ENCODE measurements around the gene COMP.

COMP gene

GRCh38 chr19:18777301-18778075, 13.6 kb downstream of the COMP start:
- no peak overlapping the region for H3K27ac ChIP-seq
- H3K79me2 ChIP-seq, result no peaks in the 10 kb centered on the region
- no peak overlapping the region for H3K4me2 ChIP-seq (ENCODE audit: low read length)
- H3K4me3 ChIP-seq (ENCODE audit: low read depth, low read length), result no peak overlapping the region
- no peak overlapping the region for H2AFZ ChIP-seq
- H3K4me1 ChIP-seq, result no peaks in the 10 kb centered on the region
- H3K27me3 ChIP-seq (ENCODE audit: control insufficient read depth, insufficient read depth, low read length), result no peaks in the 10 kb centered on the region
- no peaks in the 10 kb centered on the region for H3K9me3 ChIP-seq (ENCODE audit: control insufficient read depth, low read length)
- TF ChIP-seq, protein P1, sequence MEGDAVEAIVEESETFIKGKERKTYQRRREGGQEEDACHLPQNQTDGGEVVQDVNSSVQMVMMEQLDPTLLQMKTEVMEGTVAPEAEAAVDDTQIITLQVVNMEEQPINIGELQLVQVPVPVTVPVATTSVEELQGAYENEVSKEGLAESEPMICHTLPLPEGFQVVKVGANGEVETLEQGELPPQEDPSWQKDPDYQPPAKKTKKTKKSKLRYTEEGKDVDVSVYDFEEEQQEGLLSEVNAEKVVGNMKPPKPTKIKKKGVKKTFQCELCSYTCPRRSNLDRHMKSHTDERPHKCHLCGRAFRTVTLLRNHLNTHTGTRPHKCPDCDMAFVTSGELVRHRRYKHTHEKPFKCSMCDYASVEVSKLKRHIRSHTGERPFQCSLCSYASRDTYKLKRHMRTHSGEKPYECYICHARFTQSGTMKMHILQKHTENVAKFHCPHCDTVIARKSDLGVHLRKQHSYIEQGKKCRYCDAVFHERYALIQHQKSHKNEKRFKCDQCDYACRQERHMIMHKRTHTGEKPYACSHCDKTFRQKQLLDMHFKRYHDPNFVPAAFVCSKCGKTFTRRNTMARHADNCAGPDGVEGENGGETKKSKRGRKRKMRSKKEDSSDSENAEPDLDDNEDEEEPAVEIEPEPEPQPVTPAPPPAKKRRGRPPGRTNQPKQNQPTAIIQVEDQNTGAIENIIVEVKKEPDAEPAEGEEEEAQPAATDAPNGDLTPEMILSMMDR (IDR thresholded peaks at IDR 0.05), result no peak
- H3K9ac ChIP-seq, result no peak overlapping the region
- no peaks in the 10 kb centered on the region for H3K36me3 ChIP-seq (ENCODE audit: control insufficient read depth, insufficient read depth, low read length)

- H3K4me1 ChIP-seq, result no peaks in the 10 kb centered on the region
- H3K36me3 ChIP-seq (ENCODE audit: control insufficient read depth, insufficient read depth, low read length), result no peaks in the 10 kb centered on the region
- H3K9ac ChIP-seq, result no peak overlapping the region
- H3K4me3 ChIP-seq (ENCODE audit: low read depth, low read length), result no peak overlapping the region
- no peaks in the 10 kb centered on the region for H3K27me3 ChIP-seq (ENCODE audit: control insufficient read depth, insufficient read depth, low read length)
- TF ChIP-seq, protein P1 (IDR thresholded peaks at IDR 0.05), result no peak
- no peaks in the 10 kb centered on the region for H3K79me2 ChIP-seq
- H3K27ac ChIP-seq, result no peak overlapping the region
- no peak overlapping the region for H3K4me2 ChIP-seq (ENCODE audit: low read length)
- no peak overlapping the region for H2AFZ ChIP-seq
- no peaks in the 10 kb centered on the region for H3K9me3 ChIP-seq (ENCODE audit: control insufficient read depth, low read length)
These were observed 14.4 kb downstream of the COMP start for GRCh38 chr19:18776736-18777135.

DNA sequence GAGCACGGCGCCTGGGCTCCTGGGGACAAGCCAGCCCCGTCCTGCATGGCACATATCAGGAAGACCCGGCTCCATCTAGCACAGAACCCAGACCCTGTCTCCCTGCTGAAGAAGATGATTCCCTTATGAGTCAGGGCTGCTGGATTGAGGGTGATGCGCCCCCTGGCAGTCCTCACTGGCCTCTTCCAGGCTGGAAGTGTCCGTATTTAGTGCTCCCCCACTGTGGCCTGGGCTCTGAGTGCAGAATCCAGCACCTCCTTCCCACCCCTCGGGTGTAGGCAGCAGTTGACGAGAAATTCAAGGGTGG, 14.9 kb downstream of the COMP start:
- Histone ChIP-seq H3K4me1 (no peaks in the 10 kb centered on the region), H3K27me3 (ENCODE audit: control insufficient read depth, insufficient read depth, low read length) (no peaks in the 10 kb centered on the region), H3K9ac (no peak overlapping the region), H3K27ac (no peak overlapping the region), H3K9me3 (ENCODE audit: control insufficient read depth, low read length) (no peaks in the 10 kb centered on the region), H3K4me2 (ENCODE audit: low read length) (no peak overlapping the region), H3K4me3 (ENCODE audit: low read depth, low read length) (no peak overlapping the region), H2AFZ (no peak overlapping the region), H3K79me2 (no peaks in the 10 kb centered on the region), H3K36me3 (ENCODE audit: control insufficient read depth, insufficient read depth, low read length) (no peaks in the 10 kb centered on the region)
- TF ChIP-seq, protein P1 (IDR thresholded peaks at IDR 0.05), result no peak

DNA sequence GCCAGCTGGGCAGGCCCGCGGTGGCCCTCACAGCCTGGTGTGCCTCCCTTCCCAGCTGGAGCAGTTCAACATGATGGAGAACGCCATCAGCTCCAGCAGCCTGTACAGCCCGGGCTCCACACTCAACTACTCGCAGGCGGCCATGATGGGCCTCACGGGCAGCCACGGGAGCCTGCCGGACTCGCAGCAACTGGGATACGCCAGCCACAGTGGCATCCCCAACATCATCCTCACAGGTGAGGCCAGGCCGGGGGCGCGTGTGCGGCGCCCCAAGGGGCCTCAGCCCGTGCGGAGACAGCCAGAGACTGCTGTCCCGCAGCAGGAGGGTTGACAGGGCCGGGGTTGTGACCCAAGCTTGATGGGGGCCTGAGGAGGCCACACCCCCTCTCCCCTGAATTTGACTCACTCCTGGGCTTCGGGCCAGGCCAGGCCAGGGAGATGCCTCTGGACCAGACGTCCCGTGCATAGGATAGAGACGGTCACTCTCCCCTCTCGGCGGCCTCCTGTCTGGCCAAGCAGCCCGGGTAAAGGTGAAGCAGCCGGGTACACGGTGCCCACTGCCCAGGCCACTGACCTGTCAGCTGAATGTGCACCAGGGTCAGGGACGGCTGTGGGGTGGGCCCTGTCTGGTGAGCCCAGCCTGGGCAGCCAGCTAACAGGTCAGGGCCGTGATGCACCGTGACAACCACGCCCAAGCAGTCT, 15.4 kb downstream of the COMP start:
- no peaks in the 10 kb centered on the region for H3K27me3 ChIP-seq (ENCODE audit: control insufficient read depth, insufficient read depth, low read length)
- no peak overlapping the region for H3K4me3 ChIP-seq (ENCODE audit: low read depth, low read length)
- H3K36me3 ChIP-seq (ENCODE audit: control insufficient read depth, insufficient read depth, low read length), result no peaks in the 10 kb centered on the region
- no peaks in the 10 kb centered on the region for H3K79me2 ChIP-seq
- no peak overlapping the region for H3K27ac ChIP-seq
- H3K9ac ChIP-seq, result no peak overlapping the region
- TF ChIP-seq, protein P1 (IDR thresholded peaks at IDR 0.05), result no peak
- H2AFZ ChIP-seq, result no peak overlapping the region
- H3K4me2 ChIP-seq (ENCODE audit: low read length), result no peak overlapping the region
- no peaks in the 10 kb centered on the region for H3K4me1 ChIP-seq
- H3K9me3 ChIP-seq (ENCODE audit: control insufficient read depth, low read length), result no peaks in the 10 kb centered on the region

All from parathyroid adenoma (tissue), 2 donors.